HTR-8/SVneo (cell line): ENCODE measurements around the gene CZIB.
"Not testable (repeated sequence)": the region's sequence is repeated elsewhere in the genome, so short reads cannot be mapped to it uniquely, and the experiment has no call there.

Experiments
- DNase-seq: peaks from one replicate; pipeline ENCODE4 v3.0.0; 2011; ENCODE audit warnings: low spot score, mixed read lengths; ENCODE audit not compliant: insufficient read length
- FAIRE-seq: peaks from 2 replicates; lab custom pipeline; 2011; peaks lifted over from hg19 to GRCh38; lab: Jason Lieb, UNC

CZIB gene

GRCh38 chr1:53241828-53242227 is 21.4 kb upstream of the CZIB start:
- FAIRE-seq (no peak), DNase-seq (no peak)

DNA sequence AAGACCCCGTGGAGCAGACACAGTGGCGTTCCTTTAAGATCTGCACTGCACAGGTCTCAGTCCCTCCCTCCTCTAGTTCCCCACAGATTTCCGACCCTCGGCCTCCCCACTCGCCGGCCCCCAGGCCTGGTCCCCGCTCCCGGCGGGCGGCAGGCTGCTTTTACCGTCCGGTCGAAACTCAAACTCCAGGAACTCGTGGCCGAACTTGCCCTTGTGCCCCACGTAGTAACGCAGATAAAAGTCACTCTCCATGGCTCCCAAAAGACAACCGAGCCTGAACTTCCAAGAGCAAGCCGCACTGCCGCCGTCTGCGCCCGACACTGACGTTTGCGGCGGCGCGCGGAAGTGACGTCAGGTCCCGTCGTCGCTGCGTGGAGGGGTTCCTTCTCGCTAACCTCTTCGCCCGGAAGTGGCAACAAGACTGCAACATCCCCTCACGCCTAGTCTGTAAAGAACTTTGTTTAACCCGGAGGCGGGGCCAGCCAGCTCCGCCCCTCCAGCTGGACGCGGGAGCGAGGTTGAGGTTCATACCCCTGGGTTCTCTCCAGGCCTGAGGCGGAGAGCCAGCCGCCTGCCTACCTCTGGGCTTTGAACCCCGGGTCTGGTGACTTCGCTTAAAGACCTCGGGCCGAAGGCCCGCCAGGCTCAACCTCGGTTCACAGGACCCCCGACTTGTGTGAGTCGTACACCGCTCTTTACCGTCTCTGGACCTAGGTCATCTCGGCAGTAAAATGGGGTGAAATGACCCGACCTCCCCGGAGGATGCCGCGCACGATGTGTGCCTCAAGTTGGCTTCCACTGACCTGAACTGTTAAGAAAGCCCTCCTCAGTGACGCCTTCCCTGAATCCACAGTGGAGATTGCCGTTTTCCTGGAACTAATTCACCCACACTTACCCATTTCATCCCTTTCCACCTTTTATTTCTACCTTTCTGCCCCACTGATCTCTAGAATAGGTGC is 18.0 kb upstream of the CZIB start, which contains the start of gene MAGOH:
Gene MAGOH, minus strand, starts transcription at position 322 of the 959 bp plus-strand sequence. Its CDS starts 70 bp downstream, at position 252.
- peak; percentile 96 for DNase-seq
- peak; percentile 95 for FAIRE-seq

DNA sequence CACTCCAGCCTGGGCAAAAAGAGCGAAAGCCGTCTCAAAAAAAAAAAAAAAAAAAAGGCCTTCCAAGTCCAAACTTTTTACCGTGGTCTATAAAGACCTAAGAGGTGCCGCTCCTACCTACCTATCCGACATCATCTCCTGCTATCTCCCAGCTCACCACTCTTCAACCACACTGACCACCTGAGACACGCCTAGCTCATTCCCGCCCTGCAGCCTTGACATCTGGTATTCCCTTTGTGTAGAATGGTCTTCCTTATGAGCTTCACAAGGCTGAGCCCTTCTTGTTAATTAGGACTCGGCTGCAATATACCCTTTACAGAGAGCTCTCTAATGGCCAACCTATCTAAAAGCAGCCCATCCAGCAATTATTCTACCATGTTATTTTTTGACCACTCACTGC is 17.2 kb upstream of the CZIB start:
- DNase-seq (no peak), FAIRE-seq (no peak)

- DNase-seq (no peak), FAIRE-seq (no peak)
Measured at GRCh38 chr1:53220962-53221286, 490 bp upstream of the CZIB start.

DNA sequence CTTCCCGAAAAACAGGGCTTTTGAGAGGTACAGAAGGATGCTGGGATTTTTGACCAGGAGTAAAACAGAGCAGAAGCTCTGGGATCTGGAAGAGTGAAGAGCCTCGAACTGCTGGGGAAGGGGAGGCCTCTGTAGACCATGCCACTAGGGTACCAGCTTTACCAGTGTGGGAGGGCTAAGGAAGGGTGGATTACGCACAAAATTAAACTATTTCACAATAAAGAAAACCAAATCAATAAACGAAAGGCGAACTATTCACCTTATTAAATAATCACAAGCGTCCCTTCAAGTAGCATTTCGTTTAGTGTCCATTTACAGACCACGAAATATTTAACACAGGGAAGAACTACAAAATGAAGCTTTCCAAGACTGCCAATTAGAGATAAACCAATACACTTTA is 723 bp downstream of the CZIB start:
- FAIRE-seq (no peak), DNase-seq (no peak)

DNA sequence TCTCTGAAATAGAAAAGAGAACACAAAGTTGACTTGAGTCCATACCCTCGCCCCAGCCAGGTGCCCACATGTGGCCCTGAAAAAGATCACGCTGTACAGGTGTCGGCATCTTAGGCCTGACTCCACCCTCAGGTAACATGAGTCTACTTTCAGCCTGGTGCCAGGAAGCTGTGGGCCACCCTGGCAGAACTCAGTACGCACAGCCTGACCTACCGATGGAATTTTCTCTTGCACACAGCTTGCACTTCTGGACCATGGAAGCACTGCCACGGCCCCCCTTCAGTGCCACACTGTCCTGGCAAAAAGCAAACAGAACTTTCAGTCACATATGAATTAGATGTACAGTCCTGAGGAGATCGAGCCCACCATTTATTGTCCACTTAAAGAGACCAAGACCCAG is 2.2 kb downstream of the CZIB start:
- FAIRE-seq (no peak), DNase-seq (no peak)

DNA sequence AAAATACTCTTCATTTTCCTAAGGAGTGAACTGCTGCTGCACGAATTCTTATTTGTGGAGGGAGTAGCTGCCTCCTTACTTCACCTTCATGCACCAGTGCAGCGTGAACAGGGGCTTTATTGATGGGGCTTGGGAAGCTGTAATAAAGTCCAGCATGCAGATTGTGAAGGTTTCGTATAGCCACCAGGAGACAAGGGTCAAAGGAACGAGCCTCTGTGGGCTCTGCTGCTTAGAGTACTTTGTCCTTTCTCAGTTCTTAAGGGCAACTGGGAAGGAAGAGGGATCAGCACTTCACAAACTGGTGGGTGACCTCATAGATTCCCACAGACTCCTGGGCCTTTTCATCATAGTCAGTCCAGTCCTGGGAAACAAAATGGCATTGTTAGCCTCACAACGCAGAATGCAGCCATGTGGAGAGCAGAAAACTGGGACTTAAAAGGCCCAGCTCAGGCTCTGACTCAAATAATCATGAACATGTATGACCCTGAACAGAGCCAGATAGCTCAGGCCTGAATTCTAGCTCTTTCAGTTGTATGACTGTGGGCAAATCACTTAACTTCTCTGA is 6.0 kb downstream of the CZIB start:
- FAIRE-seq (no peak), DNase-seq (no peak)

GRCh38 chr1:53210954-53211353 is 9.5 kb downstream of the CZIB start:
- no peak for DNase-seq
- FAIRE-seq = no peak

GRCh38 chr1:53210352-53210751 is 10.1 kb downstream of the CZIB start:
- no peak for FAIRE-seq
- no peak for DNase-seq

- DNase-seq (no peak), FAIRE-seq (no peak)
Measured at GRCh38 chr1:53207726-53208125, 12.7 kb downstream of the CZIB start.

DNA sequence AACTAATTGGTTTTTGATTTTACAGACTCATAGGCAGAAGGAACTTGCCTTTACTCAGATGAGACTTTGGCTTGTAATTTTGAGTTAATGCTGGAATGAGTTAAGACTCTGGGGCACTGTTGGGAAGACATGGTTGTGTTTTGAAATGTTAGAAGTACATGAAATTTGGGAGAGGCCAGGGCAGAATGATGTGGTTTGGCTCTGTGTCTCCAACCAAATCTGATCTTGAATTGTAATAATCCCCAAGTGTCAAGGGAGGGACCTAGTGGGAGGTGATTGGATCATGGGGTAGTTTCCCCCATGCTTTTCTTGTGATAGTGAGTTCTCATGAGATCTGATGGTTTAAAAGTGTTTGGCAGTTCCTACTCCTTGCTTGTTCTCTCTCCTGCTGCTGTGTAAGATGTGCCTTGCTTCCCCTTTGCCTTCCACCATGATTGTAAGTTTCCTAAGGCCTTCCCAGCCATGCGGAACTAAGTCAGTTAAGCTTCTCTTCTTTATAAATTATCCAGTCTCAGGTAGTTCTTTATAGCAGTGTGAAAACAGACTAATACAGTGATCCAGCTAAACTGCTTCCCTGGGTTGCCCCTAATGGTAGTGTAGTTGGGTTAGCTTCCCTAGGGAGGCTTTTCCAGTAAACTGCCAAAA is 13.6 kb downstream of the CZIB start:
- DNase-seq = no peak
- FAIRE-seq = no peak

DNA sequence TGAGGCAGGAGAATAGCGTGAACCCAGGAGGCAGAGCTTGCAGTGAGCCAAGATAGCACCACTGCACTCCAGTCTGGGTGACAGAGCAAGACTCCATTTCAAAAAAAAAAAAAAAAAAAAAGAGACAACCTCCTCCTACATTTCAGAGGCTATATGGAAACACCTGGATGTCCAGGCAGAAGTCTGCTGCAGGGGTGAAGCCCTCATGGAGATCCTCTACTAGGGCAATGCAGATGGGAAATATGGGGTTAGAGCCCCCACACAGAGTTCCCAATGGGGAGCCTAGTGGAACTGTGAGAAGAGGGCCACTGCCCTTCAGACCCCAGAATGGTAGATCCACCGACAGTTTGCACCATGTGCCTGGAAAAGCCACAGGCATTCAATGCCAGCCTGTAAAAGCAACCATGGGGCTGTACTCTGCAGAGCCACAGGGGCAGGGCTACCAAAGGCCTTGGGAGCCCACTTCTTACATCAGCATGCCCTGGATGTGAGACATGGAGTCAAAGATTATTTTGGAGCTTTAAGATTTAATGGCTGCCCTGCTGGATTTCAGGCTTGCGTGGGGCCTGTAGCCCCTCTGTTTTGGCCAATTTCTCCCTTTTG is 14.2 kb downstream of the CZIB start:
- not testable (repeated sequence) for FAIRE-seq, DNase-seq

DNA sequence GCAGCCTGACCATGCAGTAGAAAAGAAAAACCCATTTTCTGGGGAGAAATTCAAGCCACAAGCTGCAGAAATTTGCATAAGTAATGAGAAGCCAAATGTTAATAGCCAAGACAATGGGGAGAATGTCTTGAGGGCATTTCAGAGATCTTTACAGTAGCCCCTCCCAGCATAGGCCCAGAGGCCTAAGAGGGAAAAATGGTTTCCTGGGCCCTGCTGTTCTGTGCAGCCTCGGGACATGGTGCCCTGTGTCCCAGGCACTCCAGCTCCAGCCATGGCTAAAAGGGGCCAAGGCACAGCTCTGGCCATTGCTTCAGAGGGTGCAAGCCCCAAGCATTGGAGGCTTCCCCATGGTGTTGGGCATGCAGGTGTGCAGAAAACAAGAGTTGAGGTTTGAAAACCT is 14.9 kb downstream of the CZIB start:
- not testable (repeated sequence) for DNase-seq, FAIRE-seq

DNA sequence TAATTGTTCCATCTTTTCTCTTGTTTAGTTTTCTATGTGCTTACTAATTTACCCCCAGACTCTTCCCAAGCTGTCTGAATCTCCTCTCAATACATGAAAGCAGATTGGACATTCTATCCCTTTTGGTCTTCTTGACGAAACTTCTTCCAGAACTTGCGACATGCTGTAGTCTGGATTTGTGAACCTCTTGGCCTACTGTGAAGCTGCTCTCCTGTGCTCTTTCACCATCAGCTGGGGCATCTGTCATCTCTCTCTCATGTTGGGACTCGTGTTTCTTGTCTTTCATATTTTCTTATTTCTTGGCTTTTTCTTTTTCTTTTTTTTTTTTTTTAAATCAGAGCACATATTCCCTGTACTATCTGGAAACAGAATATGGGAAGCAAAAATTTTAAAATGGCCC is 17.0 kb downstream of the CZIB start:
- DNase-seq (no peak), FAIRE-seq (no peak)

GRCh38 chr1:53198241-53198651 is 22.2 kb downstream of the CZIB start:
- DNase-seq (no peak), FAIRE-seq (no peak)

GRCh38 chr1:53197291-53198200 is 22.9 kb downstream of the CZIB start:
- no peak for FAIRE-seq
- DNase-seq = peak; percentile 13

- FAIRE-seq = peak; percentile 13
- peak; percentile 92 for DNase-seq
Measured at GRCh38 chr1:53196485-53197290, 23.7 kb downstream of the CZIB start, which contains the start of gene CPT2. CPT2 (plus strand) TSS chr1:53196824; CDS start chr1:53196944, 120 bp downstream.

GRCh38 chr1:53196017-53196484 is 24.4 kb downstream of the CZIB start:
- DNase-seq (no peak), FAIRE-seq (no peak)
